ENCODE measurements around the gene PEX11G.
A peak's percentile ranks its signal among the peaks of the same experiment; 100 is the strongest.
"Not testable (repeated sequence)": the region's sequence is repeated elsewhere in the genome, so short reads cannot be mapped to it uniquely, and the experiment has no call there.

PEX11G gene

DNA sequence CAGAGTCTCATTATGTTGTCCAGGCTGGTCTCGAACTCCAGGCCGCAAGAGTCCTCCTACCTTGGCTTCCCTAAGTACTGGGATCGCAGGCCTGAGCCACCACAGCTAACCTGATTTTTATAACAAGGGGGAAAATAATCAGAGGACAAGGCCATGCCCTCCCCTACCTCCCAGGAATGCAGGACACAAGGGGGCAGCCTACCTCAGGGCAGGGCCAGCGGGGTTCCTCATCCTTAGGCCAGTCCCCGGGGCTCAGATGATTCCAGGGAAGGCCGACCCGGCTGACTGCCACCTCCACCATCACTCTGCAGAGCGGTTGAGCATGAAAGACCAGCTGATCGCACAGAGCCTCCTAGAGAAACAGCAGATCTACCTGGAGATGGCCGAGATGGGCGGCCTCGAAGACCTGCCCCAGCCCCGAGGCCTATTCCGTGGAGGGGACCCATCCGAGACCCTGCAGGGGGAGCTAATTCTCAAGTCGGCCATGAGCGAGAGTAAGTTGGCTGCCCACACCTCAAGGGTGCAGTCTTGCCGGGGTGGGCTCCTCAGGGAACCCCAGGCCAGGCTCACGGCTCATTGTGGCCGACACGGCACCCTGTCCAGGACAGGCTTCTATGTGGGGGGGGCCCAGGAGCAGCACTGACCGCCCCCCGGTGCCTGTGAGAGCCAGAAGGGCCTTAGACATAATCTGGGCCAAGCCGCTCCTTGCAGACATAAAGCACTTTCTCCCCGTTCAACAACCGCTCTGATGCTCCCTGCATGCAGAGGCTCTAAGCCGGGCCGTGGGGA, 26.8 kb downstream of the PEX11G start:
- DNase-seq = no peak

DNA sequence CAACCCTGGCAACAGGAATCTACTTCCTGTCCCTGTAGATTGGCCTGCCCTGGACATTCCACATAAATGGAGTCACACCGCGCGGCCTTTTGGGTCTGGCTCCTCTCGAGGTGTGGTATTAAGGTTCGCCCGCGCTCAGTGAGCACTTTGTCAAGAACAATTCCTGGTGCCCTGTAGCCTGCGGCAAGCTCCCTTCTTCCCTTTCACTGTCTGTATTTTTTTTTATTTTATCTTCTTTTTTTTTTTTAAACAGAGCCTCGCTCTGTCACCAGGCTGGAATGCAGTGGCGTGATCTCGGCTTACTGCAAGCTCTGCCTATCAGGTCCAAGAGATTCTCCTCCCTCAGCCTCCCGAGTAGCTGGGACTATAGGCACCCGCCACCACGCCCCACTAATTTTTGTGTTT, 28.3 kb downstream of the PEX11G start:
- no peak for DNase-seq

DNA sequence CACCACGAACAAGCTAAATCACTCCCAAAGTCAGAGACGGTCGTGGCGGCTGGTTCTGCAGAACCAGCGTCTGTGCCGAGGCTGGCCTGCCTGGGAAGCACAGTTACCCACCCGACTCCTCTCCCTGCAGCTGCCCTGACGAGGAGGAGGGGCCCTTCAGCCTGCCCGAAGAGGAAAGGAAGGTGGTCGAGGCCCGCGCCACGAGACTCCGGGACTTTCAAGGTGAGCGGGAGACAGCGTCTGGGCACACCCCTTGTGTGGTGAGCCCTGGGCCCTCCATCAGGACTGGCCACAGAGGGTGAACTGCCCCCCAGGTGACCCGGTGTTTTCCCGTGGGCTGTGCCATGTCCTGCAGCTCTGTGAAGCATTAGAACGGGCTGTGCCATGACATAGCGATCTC, 29.1 kb downstream of the PEX11G start:
- no peak for DNase-seq

DNA sequence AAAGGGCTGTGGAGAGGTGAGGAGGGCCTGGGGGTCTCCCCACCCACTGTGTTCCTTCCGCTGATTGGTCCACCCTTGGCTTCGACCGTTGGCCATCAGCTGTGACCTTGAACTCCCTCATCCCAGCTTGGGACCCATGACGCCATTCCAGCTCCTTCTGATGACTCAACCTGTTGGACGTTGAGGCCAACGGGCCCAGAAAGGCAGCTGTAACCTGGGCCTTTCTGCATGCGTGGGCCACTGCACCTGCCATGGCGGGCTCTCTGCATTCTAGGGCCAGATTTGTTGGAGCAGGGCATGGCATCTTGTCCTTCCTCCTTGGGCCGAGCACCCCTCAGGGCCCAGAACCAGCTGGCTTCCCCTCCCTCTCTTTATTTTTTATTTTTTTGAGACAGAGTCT, 30.2 kb downstream of the PEX11G start:
- DNase-seq = no peak

DNA sequence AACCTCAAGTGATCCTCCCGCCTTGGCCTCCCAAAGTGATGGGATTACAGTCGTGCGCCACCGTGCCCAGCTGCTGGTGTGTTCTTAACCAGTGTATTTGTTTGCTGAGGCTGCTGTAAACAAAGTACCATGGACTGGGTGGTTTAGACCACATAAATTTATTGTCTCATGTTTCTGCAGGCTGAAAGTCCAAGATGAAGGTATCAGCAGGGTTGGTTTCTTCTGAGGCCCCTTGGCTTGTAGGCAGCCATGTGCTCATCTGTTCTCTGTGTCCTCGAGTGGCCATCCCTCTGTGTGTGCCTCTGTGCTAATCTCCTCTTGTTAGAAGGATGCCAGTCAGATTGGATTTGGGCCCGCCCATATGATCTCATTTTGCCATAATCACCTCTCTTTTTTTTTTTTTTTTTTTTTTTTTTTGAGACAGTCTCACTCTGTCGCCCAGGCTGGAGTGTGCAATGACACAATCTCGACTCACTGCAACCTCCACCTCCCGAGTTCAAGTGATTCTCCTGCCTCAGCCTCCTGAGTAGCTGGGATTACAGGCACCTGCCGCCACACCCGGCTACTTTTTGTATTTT, 31.8 kb downstream of the PEX11G start:
- DNase-seq = no peak

DNA sequence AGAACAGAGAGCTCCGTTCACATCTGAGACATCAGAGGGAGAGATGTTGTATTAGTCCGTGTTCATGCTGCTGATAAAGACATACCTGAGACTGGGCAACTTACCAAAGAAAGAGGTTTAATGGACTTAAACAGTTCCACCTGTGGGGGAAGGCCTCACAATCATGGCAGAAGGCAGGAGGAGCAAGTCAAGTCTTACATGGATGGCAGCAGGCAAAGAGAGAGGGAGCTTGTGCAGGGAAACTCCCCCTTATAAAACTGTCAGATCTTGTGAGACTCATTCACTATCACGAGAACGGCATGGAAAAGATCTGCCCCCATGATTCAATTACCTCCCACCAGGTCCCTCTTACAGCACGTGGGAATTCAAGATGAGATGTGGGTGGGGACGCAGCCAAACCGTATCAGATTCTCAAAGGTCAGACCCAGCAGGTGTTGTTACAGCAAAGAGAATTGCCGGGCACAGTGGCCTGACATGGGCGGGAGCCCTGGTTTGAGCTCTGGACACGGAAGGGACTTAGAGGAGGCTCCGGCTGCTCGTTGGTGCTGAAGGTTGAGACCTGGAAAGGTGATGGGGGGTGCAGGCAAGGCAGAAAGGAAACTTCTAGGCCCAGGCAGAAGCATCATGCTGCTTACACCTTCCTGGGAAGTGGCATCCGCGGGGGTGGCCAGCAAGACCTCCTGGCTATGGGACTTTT, 33.1 kb downstream of the PEX11G start:
- DNase-seq = no peak

DNA sequence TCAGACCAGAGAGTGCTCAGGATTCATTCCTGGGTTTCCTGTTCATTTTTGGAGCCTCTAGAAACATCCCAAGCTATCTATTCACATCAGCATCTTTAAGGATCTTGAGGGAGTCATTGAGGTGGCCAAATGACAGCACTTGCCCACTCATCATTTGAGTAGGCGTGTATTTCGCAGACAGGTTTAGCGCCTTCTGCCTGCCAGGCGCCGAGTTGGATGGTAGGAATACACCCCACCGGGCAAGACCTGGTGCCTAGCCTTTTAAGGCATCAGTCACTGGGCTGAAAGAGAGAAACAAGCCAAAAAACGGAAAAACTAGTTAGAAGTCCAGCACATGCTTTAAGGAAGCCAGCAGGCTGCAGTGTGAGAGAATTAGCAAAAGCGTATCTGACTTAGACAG, 33.8 kb downstream of the PEX11G start:
- no peak for DNase-seq

DNA sequence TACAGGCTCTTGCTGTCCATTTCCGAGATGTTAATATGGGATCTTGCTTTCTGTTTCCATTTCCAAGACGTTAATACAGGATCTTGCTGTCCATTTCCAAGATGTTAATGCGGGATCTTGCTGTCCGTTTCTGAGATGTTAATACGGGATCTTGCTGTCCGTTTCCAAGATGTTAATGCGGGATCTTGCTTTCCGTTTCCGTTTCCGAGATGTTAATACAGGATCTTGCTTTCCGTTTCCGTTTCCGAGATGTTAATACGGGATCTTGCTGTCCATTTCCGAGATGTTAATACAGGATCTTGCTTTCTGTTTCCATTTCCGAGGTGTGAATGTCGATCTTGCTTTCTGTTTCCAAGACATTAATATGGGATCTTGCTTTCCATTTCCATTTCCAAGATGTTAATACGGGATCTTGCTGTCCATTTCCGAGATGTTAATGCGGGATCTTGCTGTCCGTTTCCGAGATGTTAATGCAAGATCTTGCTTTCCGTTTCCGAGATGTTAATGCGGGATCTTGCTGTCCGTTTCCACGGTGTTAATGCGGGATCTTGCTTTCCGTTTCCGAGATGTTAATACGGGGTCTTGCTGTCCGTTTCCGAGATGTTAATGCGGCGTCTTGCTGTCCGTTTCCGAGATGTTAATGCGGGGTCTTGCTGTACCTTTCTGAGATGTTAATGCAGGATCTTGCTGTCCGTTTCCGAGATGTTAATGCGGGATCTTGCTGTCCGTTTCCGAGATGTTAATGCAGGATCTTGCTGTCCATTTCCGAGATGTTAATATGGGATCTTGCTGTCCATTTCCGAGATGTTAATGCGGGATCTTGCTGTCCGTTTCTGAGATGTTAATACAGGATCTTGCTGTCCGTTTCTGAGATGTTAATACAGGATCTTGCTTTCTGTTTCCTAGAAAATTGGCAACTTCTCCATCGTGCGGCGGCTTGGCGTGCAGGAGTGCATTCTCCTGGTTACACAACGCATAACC, 38.3 kb downstream of the PEX11G start:
- DNase-seq = no peak

DNA sequence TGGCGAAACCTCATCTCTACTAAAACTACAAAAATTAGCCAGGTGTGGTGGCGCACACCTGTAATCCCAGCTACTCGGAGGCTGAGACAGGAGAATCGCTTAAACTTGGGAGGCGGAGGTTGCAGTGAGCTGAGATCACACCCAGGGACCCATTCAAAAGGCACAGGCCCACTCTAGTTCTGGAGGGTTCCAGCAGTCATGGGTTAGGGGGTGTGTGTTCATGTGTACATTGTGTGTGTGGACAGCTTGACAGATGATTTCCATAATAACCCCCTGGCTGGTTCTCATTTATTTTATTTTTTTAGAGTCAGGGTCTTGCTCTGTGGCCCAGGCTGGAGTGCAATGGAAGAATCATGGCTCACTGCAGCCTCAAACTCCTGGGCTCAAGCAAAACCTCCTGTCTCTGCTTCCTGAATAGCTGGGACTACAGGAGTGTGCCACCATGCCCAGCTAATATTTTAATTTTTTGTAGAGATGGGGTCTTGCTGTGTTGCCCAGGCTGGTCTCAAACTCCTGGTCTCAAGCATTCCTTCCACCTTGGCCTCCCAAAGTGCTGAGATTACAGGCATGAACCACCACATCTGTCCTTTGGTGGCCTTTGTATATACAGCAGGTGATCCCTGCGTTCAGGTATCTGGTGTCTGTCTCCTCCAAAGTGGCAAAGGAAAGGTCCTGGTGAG, 39.3 kb downstream of the PEX11G start:
- DNase-seq = not testable (repeated sequence)

DNA sequence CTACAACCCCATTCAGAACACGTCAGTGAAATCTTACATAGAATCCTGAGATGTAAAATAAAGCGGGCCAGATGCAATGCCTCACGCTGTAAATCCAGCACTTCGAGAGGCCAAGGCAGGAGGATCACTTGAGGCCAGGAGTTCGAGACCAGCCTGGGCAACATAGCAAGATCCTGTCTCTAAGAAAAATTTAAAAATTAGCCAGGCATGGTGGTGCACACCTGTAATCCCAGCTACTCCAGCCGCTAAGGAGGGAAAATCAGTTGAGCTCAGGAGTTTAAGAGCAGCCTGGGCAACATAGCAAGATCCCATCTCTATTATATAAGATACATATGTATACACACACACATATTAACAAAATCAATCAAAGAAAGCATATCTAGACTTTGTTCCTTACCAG, 41.2 kb downstream of the PEX11G start:
- DNase-seq = no peak

DNA sequence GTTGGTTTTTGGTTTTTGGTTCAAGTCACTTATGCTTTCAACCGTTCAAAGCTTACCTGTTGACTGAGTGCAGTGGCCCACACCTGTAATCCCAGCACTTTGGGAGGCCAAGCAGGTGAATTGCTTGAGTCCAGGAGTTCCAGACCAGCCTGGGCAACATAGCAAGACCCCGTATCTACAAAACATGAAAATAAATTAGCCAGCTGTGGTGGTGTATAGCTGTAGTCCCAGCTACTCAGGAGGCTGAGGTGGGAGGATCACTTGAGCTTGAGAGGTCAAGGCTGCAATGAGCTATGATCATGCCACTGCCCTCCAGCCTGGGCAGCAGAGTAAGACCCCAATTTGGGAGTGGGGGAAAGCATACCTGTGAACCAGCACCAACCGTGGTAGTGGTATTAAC, 43.7 kb downstream of the PEX11G start:
- DNase-seq = no peak

DNA sequence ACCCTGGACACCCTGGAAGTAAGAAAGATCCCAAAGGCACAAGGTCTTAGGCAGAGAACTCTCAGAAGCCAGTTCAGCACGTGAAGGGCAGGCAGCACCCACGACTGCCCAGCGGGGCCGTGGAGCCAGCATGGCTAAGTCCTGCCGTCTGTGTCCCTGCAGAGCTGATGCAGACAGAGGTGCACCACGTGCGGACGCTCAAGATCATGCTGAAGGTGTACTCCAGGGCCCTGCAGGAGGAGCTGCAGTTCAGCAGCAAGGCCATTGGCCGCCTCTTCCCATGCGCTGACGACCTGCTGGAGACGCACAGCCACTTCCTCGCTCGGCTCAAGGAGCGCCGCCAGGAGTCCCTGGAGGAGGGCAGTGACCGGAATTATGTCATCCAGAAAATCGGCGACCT, 44.8 kb downstream of the PEX11G start:
- DNase-seq = no peak

DNA sequence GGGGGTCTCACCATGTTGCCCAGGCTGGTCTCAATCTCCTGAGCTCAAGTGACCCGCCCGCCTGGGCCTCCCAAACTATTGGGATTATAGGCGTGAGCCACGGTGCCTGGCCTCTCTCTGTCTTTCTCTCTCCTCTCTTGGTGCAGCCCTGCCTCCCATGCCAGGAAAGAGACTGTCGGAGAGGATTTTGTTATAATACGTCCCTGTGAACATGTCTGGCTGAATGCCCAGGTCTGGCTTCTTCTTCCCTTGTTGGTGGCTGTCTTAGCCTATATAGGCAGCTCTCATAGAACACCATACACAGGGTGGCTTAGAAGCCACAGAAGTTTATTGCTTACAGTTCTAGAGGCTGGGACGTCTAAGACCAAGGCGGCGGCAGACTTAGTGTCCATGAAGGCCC, 46.4 kb downstream of the PEX11G start:
- DNase-seq = no peak

DNA sequence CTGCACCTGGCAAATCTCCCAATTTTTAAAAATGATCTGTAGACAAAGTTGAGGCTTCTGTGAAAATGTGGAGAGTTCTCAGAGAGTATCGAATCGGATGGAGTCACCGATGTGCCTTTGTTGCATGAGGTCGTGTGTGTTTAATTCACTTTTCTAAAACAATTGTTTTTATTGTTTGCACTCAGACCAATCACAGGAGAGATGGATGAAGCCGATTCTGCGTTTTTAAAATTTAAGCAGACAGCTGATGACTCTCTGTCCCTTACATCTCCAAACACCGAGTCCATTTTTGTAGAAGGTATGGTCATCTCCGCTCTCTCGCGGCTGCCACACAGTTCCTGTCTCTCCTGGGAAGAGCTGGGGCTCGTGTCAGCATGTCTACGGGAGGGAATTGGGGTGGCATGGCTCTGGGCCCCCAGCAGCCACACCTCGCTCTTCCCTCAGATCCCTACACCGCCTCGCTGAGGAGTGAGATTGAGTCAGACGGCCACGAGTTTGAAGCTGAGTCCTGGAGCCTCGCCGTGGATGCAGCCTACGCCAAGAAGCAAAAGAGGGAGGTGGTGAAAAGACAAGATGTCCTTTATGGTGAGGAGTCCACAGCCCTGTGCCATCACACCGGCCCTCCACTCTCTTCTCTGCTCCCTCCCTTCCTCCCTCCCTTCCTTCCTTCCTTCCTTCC, 47.2 kb downstream of the PEX11G start:
- no peak for DNase-seq

DNA sequence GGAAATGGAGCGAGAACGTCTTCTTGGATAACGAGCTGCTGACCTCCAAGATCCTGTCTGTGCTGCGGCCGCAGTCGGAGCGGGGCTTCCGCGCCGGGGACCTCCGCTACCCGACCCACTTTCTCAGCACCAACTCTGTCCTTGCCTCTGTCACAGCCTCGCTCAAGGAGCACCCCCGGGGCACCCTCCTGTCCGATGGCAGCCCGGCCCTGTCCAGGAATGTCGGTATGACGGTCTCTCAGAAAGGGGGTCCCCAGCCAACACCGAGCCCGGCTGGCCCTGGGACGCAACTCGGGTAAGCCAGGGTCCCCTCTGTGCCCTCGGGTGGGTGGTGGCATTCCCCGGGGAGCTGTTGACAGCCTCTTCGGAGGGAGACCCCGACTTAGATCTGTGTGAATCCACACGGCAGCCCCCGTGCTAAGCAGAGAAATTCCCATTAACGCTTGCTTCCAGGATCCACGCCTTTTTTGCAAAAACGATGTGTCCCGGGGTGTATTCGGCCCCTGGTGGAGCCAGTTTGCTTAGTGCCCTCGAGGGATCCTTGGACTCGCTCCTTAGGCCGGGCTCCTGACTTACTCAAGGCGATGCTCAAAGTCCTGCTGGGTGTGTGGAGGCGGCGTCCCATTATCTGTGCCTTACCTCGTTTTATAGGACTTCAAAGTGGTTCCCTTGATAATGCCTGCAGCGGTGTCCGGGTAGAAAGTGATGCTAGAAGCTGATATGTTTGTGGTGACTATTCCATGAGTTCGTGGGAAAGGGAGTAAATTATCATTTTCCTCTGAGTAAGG, 48.5 kb downstream of the PEX11G start:
- no peak for DNase-seq

DNA sequence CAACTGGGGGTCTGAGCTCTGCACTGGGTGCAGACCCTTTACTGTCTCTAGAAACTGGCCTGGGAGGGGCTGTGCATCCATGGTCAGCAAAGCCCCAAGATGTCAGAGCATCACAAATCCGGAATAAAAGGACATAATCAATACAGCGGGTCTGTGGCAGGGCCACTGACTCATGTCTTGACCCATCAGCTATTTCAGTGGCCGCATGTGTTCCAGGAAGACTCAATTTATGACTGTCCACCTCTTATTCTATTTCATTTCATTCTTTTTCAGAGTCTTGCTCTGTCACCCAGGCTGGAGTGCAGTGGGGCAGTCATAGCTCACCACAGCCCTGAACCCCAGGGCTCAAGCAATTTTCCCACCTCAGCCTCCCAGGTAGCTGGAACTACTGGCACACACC, 53.2 kb downstream of the PEX11G start:
- DNase-seq = no peak

DNA sequence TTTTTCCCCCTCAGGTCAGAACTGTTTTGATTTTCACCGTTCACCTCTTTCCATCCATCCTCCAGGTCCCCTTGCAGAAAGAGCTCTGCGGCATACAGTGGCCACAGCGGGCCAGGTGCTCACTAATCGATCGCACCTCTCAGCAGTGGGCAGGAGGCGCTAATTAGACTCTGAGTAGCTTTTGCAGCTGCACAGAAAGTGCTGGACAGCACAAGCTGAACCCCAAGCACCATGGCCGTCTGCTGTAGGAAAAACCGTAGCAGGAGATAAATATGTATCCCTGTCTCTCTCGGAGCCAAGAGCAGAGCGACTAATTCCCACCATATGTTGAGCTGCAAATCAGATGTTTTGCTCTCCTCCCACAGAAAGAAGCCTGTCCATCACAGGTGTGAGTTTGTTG, 54.4 kb downstream of the PEX11G start:
- peak; percentile 27 for DNase-seq

DNA sequence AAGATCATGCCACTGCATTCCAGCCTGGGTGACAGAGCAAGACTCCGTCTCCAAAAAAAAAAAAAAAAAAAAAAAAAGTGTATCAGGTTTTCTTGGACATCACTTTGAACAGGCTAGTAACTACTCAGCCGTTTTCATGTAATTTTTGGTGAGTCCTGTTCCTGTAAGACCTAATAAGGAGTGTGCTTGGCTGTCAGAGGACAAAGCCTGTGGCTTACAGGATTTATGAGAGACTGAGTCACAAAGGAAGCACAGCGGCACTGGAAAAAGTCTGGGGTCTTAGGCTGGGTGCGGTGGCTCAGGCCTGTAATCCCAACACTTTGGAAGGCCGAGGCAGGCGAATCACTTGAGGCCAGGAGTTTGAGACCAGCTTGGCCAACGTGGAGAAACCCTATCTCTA, 55.4 kb downstream of the PEX11G start:
- not testable (repeated sequence) for DNase-seq

DNA sequence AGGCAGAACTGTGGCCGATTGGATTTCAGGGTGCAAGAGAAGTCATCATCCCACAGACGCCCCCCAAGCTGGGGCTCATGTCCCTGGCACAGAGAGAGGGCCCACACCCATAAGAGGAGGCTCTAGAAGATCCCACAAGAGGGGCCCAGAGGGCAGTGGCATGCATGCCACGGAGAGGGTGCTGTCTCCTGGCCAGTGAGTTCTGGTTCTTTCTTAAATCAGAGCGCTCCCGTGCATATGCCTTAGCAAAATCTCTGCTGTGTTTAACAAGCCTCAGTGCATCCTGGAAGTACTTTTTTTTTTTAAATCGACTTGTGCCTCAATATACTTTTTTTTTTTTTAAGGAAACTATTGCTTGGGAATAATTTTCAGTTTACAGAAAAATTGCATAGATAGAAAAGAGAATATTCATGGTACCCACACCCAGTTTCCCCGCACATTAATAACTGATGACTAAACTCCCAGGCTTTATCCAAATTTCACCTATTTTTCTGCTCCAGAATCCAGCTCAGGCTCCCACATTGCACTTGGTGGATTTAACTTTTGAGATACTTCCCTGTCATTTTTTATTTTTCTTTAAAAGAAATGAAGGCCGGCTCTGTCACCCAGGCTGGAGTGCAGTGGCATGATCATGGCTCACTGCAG, 59.1 kb downstream of the PEX11G start:
- DNase-seq = no peak

DNA sequence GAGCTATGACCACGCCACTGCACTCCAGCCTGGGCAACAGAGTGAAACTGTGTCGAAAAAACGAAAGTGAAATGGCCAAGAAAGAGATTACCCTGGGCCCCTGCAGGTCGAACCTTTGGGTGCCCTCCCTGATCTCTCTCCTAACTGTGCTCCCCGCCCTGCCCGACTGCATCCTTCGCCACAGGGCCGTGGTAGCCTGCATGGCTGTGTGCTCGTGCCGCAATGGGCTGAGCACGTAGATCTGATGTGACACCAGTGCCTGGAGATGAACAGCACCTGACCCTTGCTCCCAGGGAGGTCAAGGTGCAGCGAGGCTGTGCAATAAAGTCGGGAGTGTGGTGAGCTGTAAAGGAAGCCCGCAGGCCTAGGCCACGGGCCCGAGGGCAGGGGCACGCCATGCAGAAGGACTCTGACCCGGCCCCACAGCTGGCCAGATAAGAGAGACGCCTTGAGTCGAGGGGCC, 60.2 kb downstream of the PEX11G start:
- DNase-seq = no peak
